Activated gamma-delta T cell (primary cell): Measurements from ENCODE around the gene RSPH1.

Experiments
- DNase-seq: peaks from one replicate; lab custom pipeline; 2025; lab: John Stamatoyannopoulos, UW
- total RNA-seq, 2 donors: gene quantifications; one replicate each; lab custom pipeline; 2026; lab: John Stamatoyannopoulos, UW

RSPH1 gene
- total RNA-seq, result 0.13 to 0.20 reads per million in 2 donors

- peak; percentile 97 for DNase-seq
Measured at GRCh38 chr21:42496120-42496838, at the start of gene RSPH1. TSS of gene RSPH1 (minus strand) at chr21:42496224. CDS start at chr21:42496186, 38 bp downstream.

- DNase-seq, result no peak
Measured at GRCh38 chr21:42545745-42546144, 49.7 kb upstream of the RSPH1 start.

- DNase-seq, result no peak
Measured at GRCh38 chr21:42545317-42545716, 49.3 kb upstream of the RSPH1 start.

GRCh38 chr21:42544544-42544943 lies 48.5 kb upstream of the RSPH1 start:
- DNase-seq, result no peak

GRCh38 chr21:42543106-42543847 lies 47.3 kb upstream of the RSPH1 start:
- no peak for DNase-seq

- no peak for DNase-seq
Measured at GRCh38 chr21:42542596-42542995, 46.6 kb upstream of the RSPH1 start.

- no peak for DNase-seq
Measured at GRCh38 chr21:42542196-42542595, 46.2 kb upstream of the RSPH1 start.

- no peak for DNase-seq
Measured at GRCh38 chr21:42541618-42542017, 45.6 kb upstream of the RSPH1 start.

- no peak for DNase-seq
Measured at GRCh38 chr21:42541174-42541573, 45.1 kb upstream of the RSPH1 start.

GRCh38 chr21:42540396-42540795 lies 44.4 kb upstream of the RSPH1 start:
- DNase-seq, result no peak

GRCh38 chr21:42539931-42540343 lies 43.9 kb upstream of the RSPH1 start:
- no peak for DNase-seq

GRCh38 chr21:42539342-42539741 lies 43.3 kb upstream of the RSPH1 start:
- DNase-seq, result no peak

GRCh38 chr21:42538479-42539275 lies 42.7 kb upstream of the RSPH1 start:
- no peak for DNase-seq

- no peak for DNase-seq
Measured at GRCh38 chr21:42537106-42537742, 41.2 kb upstream of the RSPH1 start.

- no peak for DNase-seq
Measured at GRCh38 chr21:42536601-42537000, 40.6 kb upstream of the RSPH1 start.

GRCh38 chr21:42535602-42536171 lies 39.7 kb upstream of the RSPH1 start:
- DNase-seq, result no peak

GRCh38 chr21:42534421-42535378 lies 38.7 kb upstream of the RSPH1 start:
- no peak for DNase-seq

- no peak for DNase-seq
Measured at GRCh38 chr21:42533963-42534355, 37.9 kb upstream of the RSPH1 start.

- DNase-seq, result no peak
Measured at GRCh38 chr21:42533306-42533962, 37.4 kb upstream of the RSPH1 start.
